Coronary artery (tissue), 2 donors: Measurements from ENCODE around the gene SYNRG.

ENCODE experiments used
- DNase-seq: peaks from one replicate; pipeline ENCODE4 v3.0.0-alpha.2; 2017; ENCODE audit warnings: low spot score
- H3K27ac ChIP-seq, 2 donors: fragments of 200-600 bp; sonication (generic); one replicate each; pipeline ENCODE4 v1.5.1; 2016 to 2019
- H3K4me3 ChIP-seq: fragments of 200-600 bp; sonication (generic); 2 replicates; pipeline ENCODE4 v1.5.1; 2016; ENCODE audit warnings: mild to moderate bottlenecking, moderate library complexity
- TF ChIP-seq, protein P1 (sequence below): fragments of 200-600 bp; sonication (generic); IDR thresholded peaks from one replicate; pipeline ENCODE4 v1.5.1; 2019; ENCODE audit warnings: antibody characterized with exemption

SYNRG gene

DNA sequence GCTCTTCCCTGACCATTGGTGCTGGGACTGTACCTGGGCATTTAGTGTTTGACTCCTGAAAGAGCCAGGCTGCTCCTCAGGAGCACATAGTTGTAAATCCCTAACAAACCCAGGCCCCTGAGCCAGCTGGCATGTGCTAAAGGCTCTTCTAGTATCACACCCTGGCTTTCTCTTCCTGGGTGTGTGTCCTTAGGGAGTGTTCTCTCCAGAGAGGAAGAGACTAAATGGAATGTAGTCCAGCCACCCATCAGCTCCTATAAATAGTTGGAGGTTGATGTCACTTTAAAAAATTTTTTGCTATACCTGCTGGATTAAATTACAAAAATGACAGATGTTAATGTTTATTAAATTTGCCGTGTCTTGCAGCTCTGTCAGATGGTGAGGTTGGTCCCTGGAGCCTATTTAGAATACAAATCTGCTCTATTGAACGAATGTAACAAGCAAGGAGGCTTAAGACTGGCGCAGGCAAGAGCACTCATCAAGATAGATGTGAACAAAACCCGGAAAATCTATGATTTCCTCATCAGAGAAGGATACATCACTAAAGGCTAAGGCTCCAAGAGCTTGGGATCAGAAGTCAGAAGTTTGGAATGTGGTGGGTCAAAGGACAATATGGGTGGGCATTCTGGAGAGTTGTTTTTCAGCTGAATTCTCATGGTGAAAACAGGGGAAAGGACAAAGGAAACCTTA is 132.6 kb downstream of the SYNRG start:
- TF ChIP-seq, protein P1, sequence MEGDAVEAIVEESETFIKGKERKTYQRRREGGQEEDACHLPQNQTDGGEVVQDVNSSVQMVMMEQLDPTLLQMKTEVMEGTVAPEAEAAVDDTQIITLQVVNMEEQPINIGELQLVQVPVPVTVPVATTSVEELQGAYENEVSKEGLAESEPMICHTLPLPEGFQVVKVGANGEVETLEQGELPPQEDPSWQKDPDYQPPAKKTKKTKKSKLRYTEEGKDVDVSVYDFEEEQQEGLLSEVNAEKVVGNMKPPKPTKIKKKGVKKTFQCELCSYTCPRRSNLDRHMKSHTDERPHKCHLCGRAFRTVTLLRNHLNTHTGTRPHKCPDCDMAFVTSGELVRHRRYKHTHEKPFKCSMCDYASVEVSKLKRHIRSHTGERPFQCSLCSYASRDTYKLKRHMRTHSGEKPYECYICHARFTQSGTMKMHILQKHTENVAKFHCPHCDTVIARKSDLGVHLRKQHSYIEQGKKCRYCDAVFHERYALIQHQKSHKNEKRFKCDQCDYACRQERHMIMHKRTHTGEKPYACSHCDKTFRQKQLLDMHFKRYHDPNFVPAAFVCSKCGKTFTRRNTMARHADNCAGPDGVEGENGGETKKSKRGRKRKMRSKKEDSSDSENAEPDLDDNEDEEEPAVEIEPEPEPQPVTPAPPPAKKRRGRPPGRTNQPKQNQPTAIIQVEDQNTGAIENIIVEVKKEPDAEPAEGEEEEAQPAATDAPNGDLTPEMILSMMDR, result no peak
- H3K27ac ChIP-seq, result no peak overlapping the region
- DNase-seq, result no peak
- no peak overlapping the region for H3K4me3 ChIP-seq

DNA sequence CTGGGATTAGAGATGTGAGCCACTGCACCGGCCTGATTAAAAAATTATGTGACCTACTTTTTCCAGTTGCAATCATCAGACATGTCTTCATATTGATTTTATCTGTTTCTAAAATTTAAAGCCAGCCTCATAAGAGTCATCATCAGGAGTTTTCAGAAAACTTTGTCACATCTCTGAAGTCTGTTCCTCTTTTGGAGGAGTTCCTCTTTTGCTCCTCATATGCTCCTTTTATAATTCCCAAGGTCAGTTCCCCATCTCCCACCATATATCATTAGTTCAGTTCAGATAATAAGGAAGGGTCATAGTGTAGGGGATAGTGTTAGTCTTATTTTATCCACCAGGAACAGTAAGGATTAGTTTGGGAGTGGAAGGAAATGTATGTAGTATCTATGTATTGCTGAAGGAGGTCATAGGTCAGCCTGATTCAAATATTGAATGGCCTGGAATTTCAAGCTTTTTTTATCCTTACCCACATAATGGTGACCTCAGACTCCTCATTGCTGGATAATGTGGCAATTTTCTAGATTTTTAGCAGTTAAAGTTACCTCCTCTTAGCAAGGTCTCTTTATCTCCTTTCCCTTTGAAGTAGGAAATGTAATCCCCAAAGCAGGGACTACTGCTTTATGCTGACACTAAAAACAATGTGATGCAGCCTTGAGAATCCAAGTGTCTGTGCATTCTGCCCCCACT is 133.3 kb downstream of the SYNRG start:
- TF ChIP-seq, protein P1, result no peak
- Histone ChIP-seq H3K4me3 (no peak overlapping the region), H3K27ac (no peak overlapping the region)
- DNase-seq, result no peak

DNA sequence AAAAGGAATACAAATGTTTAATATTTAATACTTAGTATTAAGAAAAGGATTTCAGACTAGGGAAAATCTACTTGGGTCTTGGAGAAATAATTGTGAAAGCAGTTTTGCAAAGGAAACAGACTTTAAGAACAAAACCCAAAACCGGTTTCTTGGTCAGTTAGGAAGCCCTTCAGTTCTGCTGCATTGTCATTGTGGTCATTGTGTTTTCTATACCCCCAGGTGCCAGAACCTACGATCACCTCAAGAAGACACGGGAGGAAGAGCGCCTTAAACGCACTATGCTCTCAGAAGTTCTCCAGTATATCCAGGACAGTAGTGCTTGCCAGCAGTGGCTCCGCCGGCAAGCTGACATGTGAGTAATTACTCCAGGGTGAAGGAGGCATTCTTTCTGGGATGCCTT is 139.0 kb downstream of the SYNRG start:
- H3K27ac ChIP-seq, result no peak overlapping the region
- TF ChIP-seq, protein P1, result no peak
- DNase-seq, result no peak
- H3K4me3 ChIP-seq, result no peak overlapping the region

DNA sequence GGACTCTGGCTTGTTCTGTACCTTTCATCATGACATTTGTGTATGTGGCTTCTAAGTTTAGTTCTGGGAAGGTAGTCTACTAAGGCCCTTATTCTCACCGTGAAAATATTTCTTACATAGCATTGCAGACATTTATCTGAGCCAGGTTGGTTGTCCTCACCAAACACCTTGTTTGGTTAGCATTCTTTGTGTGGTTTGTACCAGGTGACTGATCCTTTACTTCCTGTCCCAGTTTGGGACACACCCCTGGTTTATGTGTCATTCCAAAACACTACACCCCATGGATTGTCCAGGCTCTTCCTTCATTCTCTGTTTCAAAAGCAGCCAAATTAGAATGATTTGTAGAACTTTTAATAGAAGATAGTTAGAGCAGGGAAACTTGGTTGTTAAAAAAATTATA is 142.7 kb downstream of the SYNRG start:
- H3K27ac ChIP-seq, result no peak overlapping the region
- DNase-seq, result no peak
- TF ChIP-seq, protein P1, result no peak
- H3K4me3 ChIP-seq, result no peak overlapping the region

DNA sequence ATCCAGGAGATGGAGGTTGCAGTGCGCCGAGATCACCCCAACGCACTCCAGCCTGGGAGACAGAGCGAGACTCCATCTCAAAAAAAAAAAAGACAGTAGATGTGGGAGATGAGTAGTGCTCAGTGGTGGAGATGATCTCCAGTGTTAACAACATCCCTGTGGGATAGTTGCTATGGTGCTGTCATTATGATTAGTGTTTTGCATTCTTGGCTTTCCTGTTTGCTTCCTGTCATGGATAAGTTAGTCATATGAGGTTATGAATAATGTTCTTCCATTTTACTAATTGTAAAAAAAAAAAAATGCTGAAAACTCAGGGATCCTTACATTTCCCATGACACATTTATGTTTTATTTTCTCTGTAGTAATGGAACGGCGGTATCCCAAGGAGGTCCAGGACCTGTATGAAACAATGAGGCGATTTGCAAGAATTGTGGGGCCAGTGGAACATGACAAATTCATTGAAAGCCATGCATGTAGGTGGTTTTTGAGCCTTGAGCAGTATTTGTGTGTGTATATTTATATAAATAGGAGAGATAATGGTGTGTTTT is 144.1 kb downstream of the SYNRG start:
- no peak for DNase-seq
- TF ChIP-seq, protein P1, result no peak
- no peak overlapping the region for H3K27ac ChIP-seq
- no peak overlapping the region for H3K4me3 ChIP-seq
